Measurements from ENCODE around the gene CMIP.

DNA sequence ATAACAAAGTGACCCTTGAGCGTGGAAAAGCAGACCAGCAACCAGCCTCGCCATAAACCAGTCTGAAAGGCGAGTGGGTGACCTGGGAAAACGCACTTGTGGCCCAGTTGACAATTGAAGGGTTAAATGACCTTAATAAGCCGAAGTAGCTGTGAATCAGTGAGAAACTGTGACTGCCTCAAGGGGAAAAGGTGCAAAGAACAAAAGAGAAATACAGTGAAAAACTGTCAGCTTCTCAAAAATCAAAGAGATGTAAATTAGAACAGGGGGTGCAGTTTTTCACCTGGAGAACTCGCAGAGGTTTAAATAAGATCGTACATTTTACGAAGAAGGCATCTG lies 124.1 kb downstream of the CMIP start:
- no peak for TF ChIP-seq RFX5 (IDR thresholded peaks at IDR 0.05; ENCODE audit: low read length)
- TF ChIP-seq, protein P1, sequence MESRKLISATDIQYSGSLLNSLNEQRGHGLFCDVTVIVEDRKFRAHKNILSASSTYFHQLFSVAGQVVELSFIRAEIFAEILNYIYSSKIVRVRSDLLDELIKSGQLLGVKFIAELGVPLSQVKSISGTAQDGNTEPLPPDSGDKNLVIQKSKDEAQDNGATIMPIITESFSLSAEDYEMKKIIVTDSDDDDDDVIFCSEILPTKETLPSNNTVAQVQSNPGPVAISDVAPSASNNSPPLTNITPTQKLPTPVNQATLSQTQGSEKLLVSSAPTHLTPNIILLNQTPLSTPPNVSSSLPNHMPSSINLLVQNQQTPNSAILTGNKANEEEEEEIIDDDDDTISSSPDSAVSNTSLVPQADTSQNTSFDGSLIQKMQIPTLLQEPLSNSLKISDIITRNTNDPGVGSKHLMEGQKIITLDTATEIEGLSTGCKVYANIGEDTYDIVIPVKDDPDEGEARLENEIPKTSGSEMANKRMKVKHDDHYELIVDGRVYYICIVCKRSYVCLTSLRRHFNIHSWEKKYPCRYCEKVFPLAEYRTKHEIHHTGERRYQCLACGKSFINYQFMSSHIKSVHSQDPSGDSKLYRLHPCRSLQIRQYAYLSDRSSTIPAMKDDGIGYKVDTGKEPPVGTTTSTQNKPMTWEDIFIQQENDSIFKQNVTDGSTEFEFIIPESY (IDR thresholded peaks at IDR 0.05; ENCODE audit: borderline replicate concordance, low read depth): no peak
- TF ChIP-seq, protein P2, sequence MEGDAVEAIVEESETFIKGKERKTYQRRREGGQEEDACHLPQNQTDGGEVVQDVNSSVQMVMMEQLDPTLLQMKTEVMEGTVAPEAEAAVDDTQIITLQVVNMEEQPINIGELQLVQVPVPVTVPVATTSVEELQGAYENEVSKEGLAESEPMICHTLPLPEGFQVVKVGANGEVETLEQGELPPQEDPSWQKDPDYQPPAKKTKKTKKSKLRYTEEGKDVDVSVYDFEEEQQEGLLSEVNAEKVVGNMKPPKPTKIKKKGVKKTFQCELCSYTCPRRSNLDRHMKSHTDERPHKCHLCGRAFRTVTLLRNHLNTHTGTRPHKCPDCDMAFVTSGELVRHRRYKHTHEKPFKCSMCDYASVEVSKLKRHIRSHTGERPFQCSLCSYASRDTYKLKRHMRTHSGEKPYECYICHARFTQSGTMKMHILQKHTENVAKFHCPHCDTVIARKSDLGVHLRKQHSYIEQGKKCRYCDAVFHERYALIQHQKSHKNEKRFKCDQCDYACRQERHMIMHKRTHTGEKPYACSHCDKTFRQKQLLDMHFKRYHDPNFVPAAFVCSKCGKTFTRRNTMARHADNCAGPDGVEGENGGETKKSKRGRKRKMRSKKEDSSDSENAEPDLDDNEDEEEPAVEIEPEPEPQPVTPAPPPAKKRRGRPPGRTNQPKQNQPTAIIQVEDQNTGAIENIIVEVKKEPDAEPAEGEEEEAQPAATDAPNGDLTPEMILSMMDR (IDR thresholded peaks at IDR 0.05): no peak
- TF ChIP-seq GABPA (IDR thresholded peaks at IDR 0.05; ENCODE audit: low read depth): no peak

All from SK-N-SH (cell line).